IPS DF 6.9 (cell line): ENCODE data around the gene ABI3BP.

Experiments used
- DNase-seq: peaks from one replicate; pipeline ENCODE4 v3.0.0-alpha.2; 2013; ENCODE audit warnings: low read depth, low spot score
- H3K27ac ChIP-seq: one replicate; pipeline ENCODE4 v1.5.1; 2013; ENCODE audit warnings: low read length, control low read depth
- H3K27me3 ChIP-seq: 2 replicates; pipeline ENCODE4 v1.6.1; 2013; ENCODE audit warnings: mild to moderate bottlenecking, low read length; ENCODE audit not compliant: control insufficient read depth, insufficient read depth
- H3K36me3 ChIP-seq: 2 replicates; pipeline ENCODE4 v1.6.1; 2013; ENCODE audit warnings: low read length; ENCODE audit not compliant: control insufficient read depth, insufficient read depth
- H3K4me1 ChIP-seq: 2 replicates; pipeline ENCODE4 v1.6.1; 2013; ENCODE audit warnings: low read length; ENCODE audit not compliant: control insufficient read depth, insufficient read depth
- H3K4me3 ChIP-seq: 2 replicates; pipeline ENCODE4 v1.5.1; 2013; ENCODE audit warnings: mild to moderate bottlenecking, low read length
- H3K9me3 ChIP-seq: 2 replicates; pipeline ENCODE4 v1.6.1; 2013; ENCODE audit warnings: low read length, inconsistent platforms; ENCODE audit not compliant: control insufficient read depth, insufficient read depth
- WGBS: extraction: QIAGEN DNeasy Blood & Tissue Kit; methylation state at CpG from one replicate; pipeline ENCODE4 v1.1.7; 2013; ENCODE audit warnings: mixed read lengths, missing lambda C conversion rate; ENCODE audit not compliant: insufficient read length, insufficient coverage; 5-methylcytosine and 5-hydroxymethylcytosine counted together

The ABI3BP gene

DNA sequence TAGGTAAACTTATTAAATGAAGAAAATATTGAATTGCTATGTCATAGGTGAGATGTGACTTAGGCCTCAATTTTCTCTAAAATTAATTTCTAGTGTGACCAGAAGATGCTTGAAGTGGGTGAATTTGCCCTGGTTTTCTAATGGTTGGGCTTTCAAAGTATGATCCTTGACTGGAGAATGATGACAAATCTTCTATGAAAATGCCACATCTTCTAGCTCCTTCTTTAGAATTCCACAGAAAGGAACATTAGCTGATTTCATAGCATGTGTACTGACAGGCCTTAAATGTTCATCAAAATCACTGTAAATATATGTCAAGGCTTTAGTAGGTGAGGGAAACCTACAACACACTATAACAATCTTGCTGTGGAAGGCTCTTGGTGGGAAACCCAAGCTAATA, 8.9 kb downstream of the ABI3BP start:
- H3K4me3 ChIP-seq = no peak overlapping the region
- DNase-seq = no peak
- H3K9me3 ChIP-seq = no peaks in the 10 kb centered on the region
- H3K36me3 ChIP-seq = no peaks in the 10 kb centered on the region
- no peaks in the 10 kb centered on the region for H3K27me3 ChIP-seq
- H3K4me1 ChIP-seq = no peaks in the 10 kb centered on the region
- H3K27ac ChIP-seq = no peak overlapping the region

DNA sequence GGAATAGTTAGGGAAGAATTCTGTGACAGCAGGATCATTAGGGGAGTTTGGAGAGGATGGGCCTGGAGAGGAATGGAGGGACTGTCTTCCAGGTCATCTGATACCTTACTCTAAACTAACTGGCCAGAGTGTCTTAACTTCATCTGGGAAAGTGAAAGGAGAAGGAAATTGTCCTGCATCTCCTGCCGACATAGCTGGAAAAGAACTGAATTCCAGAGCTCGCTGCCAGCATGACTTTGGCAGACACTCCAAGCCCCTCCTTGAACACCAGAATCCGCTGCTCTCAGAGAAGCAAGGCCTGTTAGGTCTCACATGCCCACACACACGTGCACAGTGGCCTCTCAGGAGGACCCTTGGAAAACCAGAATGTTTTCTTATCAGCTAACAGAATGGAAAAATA, 10.5 kb downstream of the ABI3BP start:
- Histone ChIP-seq H3K36me3 (no peaks in the 10 kb centered on the region), H3K4me3 (no peak overlapping the region), H3K4me1 (no peaks in the 10 kb centered on the region), H3K27ac (no peak overlapping the region), H3K9me3 (no peaks in the 10 kb centered on the region), H3K27me3 (no peaks in the 10 kb centered on the region)
- DNase-seq = no peak
- no CpG with 5 or more reads among the region's 4 CpGs for WGBS

DNA sequence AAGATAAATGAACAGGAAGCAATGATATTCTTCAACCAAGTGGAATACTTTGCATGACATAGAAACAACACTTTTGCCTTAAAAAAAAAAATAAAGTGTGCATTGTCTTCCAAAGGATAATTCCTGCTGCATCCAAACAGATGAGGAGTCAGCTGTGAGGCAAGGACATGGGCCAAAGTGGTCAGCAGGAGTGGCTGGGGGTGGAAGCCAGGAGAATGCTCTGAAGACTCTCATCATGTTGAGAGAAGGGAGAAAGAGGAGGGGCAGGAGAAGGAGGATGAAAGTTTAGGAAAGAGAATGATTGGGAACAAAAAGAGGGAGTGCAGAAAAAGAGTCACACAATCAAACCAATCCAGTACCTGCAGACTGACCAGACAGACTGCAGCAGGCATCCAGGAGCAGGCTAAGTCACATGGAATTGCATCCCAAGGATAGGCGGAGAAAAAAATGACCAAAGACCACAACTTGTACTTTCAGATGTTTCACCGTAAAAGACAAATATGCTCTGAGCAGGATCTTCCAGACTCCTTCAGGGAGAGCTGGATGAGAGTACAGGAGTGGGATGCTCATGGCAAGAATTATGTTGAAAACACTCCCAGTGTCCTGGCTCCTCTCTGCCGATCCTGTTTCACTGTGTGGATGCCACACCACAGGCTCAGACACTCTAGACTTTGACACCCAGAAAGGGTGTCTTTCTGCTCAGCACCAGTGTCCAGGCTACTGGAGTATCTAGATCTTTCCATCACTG, 11.9 kb downstream of the ABI3BP start:
- WGBS = no CpG with 5 or more reads among the region's 3 CpGs
- no peaks in the 10 kb centered on the region for H3K27me3 ChIP-seq

DNA sequence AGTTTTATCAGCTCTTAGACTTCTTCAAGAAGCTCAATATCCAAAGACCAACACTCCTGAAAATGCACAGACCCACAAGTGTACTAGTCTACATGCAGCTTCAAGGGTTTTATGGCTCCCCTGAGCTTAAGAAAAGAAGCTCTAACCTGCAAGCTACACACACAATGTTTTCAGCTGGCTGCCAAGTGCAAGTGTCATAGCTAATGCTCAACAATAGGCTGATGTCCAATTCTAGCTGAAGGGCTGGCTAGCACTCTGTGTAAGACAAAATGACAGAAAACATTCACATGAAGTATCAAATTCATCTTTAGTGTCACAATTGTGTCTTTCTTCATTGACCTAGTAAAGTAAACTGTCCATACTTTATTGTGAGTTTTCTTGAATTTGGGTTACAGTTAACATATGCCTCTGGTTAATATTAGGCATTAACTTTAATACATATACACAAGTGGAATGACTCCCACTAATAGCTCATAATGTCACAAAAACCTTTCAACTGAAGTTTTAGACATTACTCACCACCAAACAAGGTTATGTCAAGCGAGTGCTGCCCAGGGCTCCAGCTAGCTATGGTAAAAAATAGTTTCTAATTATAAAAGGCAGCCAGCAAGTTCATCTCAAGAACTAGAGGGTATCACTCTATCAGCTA, 15.1 kb downstream of the ABI3BP start:
- no peaks in the 10 kb centered on the region for H3K9me3 ChIP-seq
- DNase-seq = no peak
- H3K27ac ChIP-seq = no peak overlapping the region
- no peaks in the 10 kb centered on the region for H3K36me3 ChIP-seq
- no CpG with 5 or more reads among the region's 1 CpG for WGBS
- no peaks in the 10 kb centered on the region for H3K4me1 ChIP-seq
- no peak overlapping the region for H3K4me3 ChIP-seq
- no peaks in the 10 kb centered on the region for H3K27me3 ChIP-seq

More for the DNA sequence above, 11.9 kb downstream of the ABI3BP start:
- Histone ChIP-seq H3K9me3 (no peaks in the 10 kb centered on the region), H3K4me1 (no peaks in the 10 kb centered on the region), H3K36me3 (no peaks in the 10 kb centered on the region), H3K4me3 (no peak overlapping the region), H3K27ac (no peak overlapping the region)
- no peak for DNase-seq

DNA sequence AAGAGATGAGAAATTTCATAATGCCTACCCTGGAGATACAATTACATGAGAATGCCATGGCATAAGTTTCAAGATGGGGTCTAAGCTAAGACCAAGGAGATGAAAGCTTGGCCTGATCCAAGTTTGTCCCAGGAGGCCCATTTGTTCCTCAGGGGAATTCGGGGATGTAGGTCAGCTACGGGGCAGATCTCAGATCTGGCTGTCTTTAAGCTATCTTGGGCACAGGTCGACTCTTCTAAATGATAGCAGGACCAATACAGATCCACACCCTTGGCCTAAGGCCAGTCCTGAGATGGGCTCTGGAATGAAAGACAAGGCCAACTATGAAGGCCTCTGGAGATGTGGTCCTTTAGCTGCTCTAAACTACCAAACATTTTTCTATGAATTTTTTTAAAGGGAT, 16.6 kb downstream of the ABI3BP start:
- no peaks in the 10 kb centered on the region for H3K27me3 ChIP-seq
- H3K27ac ChIP-seq = no peak overlapping the region
- no peak overlapping the region for H3K4me3 ChIP-seq
- no peaks in the 10 kb centered on the region for H3K36me3 ChIP-seq
- H3K9me3 ChIP-seq = no peaks in the 10 kb centered on the region
- WGBS = no CpG with 5 or more reads among the region's 3 CpGs
- H3K4me1 ChIP-seq = no peaks in the 10 kb centered on the region
- no peak for DNase-seq

DNA sequence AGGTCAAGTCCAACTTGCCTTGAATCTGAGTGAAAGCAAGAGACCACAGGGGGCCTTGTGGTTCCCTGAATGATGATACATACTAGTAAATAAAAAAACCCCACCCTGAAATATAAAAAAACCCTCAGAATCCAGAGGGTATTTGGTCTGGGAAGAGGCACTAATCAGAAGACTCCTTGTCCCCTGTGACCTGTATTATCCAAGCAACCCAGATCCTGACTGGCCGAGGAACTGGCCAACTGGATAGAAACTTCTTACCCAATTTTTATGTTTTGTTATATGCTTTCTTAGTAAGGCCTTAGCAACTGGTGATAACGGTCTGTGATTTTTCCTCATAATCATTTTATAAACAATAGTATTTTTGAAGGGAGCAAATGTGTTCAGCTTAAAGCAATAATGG, 17.5 kb downstream of the ABI3BP start:
- no peak for DNase-seq
- H3K9me3 ChIP-seq = no peaks in the 10 kb centered on the region
- no peak overlapping the region for H3K4me3 ChIP-seq
- no peak overlapping the region for H3K27ac ChIP-seq
- WGBS = no CpG with 5 or more reads among the region's 2 CpGs
- H3K27me3 ChIP-seq = no peaks in the 10 kb centered on the region
- H3K4me1 ChIP-seq = no peaks in the 10 kb centered on the region
- H3K36me3 ChIP-seq = no peaks in the 10 kb centered on the region

DNA sequence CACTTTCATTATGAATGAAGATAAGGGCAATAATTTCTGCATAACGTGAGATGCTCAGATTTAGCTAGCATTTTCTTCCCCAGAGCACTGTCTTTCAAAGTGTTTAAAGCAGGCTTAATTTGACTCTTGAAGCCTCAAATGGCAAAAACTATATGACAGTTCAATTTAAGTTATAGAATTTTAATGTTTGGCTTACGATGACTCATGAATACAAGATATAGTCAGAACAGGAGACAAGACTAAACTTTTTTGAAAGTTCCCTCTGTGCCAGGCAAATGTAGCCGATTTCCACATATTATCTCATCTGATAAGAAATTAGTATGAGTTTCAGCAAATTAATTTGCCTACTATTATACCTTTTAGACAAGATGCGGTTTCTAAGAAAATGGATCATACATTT, 19.6 kb downstream of the ABI3BP start:
- Histone ChIP-seq H3K36me3 (no peaks in the 10 kb centered on the region), H3K9me3 (no peaks in the 10 kb centered on the region), H3K4me1 (no peaks in the 10 kb centered on the region), H3K27ac (no peak overlapping the region), H3K4me3 (no peak overlapping the region), H3K27me3 (no peaks in the 10 kb centered on the region)
- no peak for DNase-seq
- WGBS = no CpG with 5 or more reads among the region's 4 CpGs

DNA sequence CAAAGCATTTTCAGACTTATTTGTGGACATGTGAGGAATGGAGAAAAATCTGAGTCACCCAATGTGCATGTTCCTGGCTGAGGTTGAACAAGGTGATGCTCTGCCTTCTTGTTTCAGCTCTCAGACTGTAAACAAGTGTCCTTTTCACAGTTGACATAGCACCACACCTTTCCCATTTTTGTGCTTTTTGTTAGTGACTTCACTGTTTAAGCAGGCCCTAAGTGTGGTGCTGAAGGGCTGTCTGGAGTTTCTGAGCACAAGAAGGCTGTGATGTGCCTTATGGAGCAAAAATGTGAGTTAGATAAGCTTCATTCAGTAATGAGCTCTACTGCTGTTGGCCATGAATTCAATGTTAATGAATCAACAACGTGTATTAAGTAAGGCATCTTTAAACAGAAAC, 20.4 kb downstream of the ABI3BP start:
- WGBS = no CpG with 5 or more reads among the region's 1 CpG
- Histone ChIP-seq H3K27ac (no peak overlapping the region), H3K36me3 (no peaks in the 10 kb centered on the region), H3K27me3 (no peaks in the 10 kb centered on the region), H3K4me1 (no peaks in the 10 kb centered on the region), H3K4me3 (no peak overlapping the region), H3K9me3 (no peaks in the 10 kb centered on the region)
- no peak for DNase-seq

DNA sequence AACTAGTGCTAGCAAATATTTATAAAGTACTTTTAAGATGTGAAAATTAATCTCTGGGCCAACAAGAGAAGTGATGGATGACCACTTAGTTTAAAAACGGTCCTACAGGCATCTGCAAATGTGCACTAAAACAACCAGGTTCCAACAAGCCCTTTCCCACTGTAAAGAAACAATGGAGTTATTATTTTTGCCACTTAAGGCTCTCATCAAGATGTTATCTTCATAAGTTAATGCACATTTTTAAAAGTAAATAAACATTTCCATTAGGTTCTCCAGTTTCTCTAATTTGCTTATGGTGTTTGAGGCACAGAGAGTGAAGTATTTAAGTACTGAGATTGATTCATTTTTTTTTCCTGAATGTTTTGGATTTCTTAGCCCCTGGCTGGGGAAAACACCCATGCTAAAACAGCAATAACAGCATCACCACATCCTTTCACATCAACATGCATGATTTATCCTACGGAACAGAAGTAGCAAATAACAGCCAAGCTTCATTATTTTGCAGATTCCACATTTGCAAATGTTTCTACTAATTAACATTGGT, 20.8 kb downstream of the ABI3BP start:
- Histone ChIP-seq H3K36me3 (no peaks in the 10 kb centered on the region), H3K27ac (no peak overlapping the region), H3K4me1 (no peaks in the 10 kb centered on the region), H3K9me3 (no peaks in the 10 kb centered on the region), H3K4me3 (no peak overlapping the region), H3K27me3 (no peaks in the 10 kb centered on the region)
- WGBS = no CpG with 5 or more reads among the region's 2 CpGs
- no peak for DNase-seq

DNA sequence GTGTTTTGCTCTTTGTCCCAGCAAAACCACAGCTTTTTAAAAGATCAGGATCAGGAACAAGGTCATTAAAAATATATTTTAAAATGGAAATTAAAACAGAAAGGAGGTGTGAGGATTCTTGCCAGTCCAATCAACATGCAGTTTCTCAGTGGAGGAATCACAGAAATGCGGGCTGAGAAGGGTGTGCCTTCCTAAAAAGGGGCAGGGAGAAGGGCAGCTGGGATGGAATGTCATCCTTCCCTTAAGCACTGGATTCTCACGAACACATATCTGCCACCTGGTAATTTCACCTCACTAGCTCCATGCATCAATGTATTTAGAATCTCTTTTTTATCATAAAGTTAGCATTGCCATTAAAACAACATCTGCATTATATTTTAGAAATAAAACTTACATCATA, 21.4 kb downstream of the ABI3BP start:
- no CpG with 5 or more reads among the region's 2 CpGs for WGBS
- no peak for DNase-seq
- Histone ChIP-seq H3K27me3 (no peaks in the 10 kb centered on the region), H3K27ac (no peak overlapping the region), H3K4me1 (no peaks in the 10 kb centered on the region), H3K36me3 (no peaks in the 10 kb centered on the region), H3K4me3 (no peak overlapping the region), H3K9me3 (no peaks in the 10 kb centered on the region)
